GM06990 (cell line): Measurements from ENCODE around the gene OSBPL8.

Experiments
- DNase-seq: peaks from one replicate; pipeline ENCODE4 v3.0.0-alpha.2; 2011; ENCODE audit not compliant: insufficient read length; ENCODE audit errors: extremely low read depth
- H3K27me3 ChIP-seq: replicated peaks from 2 replicates; pipeline ENCODE4 v1.6.0; 2011; ENCODE audit warnings: low read length; ENCODE audit not compliant: control insufficient read depth, insufficient read depth
- H3K36me3 ChIP-seq: 2 replicates; pipeline ENCODE4 v1.5.1; 2011; ENCODE audit warnings: low read length; ENCODE audit not compliant: control insufficient read depth, insufficient read depth
- H3K4me3 ChIP-seq: replicated peaks from 2 replicates; pipeline ENCODE4 v1.5.1; 2011; ENCODE audit warnings: low read depth, mild to moderate bottlenecking, control low read depth, low read length
- TF ChIP-seq, protein P1 (sequence below): IDR thresholded peaks from 2 replicates; pipeline ENCODE4 v1.5.1; 2011; ENCODE audit warnings: low read length, control low read depth, mild to moderate bottlenecking, inconsistent platforms; ENCODE audit not compliant: insufficient read depth, poor library complexity, severe bottlenecking

The OSBPL8 gene

GRCh38 chr12:76422154-76422542 lies 137.4 kb downstream of the OSBPL8 start:
- no peak overlapping the region for H3K4me3 ChIP-seq

GRCh38 chr12:76421046-76421445 lies 138.5 kb downstream of the OSBPL8 start:
- DNase-seq = no peak
- TF ChIP-seq, protein P1, sequence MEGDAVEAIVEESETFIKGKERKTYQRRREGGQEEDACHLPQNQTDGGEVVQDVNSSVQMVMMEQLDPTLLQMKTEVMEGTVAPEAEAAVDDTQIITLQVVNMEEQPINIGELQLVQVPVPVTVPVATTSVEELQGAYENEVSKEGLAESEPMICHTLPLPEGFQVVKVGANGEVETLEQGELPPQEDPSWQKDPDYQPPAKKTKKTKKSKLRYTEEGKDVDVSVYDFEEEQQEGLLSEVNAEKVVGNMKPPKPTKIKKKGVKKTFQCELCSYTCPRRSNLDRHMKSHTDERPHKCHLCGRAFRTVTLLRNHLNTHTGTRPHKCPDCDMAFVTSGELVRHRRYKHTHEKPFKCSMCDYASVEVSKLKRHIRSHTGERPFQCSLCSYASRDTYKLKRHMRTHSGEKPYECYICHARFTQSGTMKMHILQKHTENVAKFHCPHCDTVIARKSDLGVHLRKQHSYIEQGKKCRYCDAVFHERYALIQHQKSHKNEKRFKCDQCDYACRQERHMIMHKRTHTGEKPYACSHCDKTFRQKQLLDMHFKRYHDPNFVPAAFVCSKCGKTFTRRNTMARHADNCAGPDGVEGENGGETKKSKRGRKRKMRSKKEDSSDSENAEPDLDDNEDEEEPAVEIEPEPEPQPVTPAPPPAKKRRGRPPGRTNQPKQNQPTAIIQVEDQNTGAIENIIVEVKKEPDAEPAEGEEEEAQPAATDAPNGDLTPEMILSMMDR = no peak
- Histone ChIP-seq H3K27me3 (no peaks in the 10 kb centered on the region), H3K36me3 (no peaks in the 10 kb centered on the region), H3K4me3 (no peak overlapping the region)

More at GRCh38 chr12:76422154-76422542, 137.4 kb downstream of the OSBPL8 start:
- Histone ChIP-seq H3K36me3 (no peaks in the 10 kb centered on the region), H3K27me3 (no peaks in the 10 kb centered on the region)
- DNase-seq = no peak
- TF ChIP-seq, protein P1 = no peak

DNA sequence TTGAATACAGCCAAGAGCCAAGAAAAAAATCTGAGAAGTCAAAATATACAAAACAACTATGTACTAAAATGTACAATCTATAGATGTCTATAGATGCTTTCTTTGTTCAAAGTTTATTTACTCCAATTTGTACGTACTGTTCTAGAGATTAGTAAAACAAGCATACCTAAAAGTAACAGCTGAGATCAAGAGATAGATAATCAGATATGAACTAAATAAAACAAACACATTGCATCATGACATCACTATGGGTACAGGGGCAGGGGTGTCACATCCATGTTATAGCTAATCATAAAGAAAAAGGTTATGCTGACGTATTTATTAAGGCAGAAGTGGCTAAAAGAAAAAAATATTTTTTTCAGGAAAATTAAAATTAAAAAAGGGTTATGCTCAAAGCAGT lies 139.3 kb downstream of the OSBPL8 start:
- DNase-seq = no peak
- no peak overlapping the region for H3K4me3 ChIP-seq
- H3K36me3 ChIP-seq = no peaks in the 10 kb centered on the region
- H3K27me3 ChIP-seq = no peaks in the 10 kb centered on the region
- TF ChIP-seq, protein P1 = no peak

- Histone ChIP-seq H3K4me3 (no peak overlapping the region), H3K36me3 (no peaks in the 10 kb centered on the region), H3K27me3 (no peaks in the 10 kb centered on the region)
- TF ChIP-seq, protein P1 = no peak
- no peak for DNase-seq
Observed at GRCh38 chr12:76417116-76417515, 142.5 kb downstream of the OSBPL8 start.

DNA sequence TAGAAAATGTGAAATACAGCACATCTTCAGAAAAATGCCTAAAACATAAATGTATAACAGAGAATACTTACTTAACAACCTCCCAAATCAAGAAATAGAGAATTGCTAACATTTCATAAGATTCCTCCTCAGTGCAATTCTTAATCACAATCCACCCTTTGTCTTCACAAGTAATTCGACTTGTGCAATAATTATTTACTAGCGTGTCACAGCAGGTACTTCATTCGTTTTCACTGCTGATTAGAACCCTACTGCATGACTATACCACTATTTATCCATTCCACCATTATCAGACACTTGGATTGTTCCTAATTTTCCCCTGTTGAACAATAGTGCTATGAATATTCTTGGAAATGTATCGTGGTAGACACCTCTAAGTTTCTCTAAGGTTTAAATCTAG lies 146.4 kb downstream of the OSBPL8 start:
- TF ChIP-seq, protein P1 = no peak
- no peaks in the 10 kb centered on the region for H3K36me3 ChIP-seq

DNA sequence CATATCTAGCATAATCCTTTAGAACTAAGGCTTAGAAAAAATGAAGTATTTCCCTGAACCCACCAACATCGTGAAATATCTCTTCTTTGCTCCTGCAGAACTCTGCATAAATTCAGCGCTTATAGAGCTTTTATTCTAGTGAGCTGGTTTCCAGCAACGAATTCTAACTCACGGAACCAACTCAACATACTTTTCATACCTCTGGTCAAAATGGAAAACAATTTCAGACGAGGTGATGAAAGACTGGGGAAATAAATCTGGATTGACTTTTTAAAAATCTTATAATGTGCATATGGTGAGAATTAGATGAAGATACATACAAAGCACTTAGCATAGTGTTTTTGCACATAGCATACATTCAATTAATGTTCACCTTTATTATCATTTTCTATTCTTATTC lies 148.8 kb downstream of the OSBPL8 start:
- no peak overlapping the region for H3K4me3 ChIP-seq
- DNase-seq = no peak
- TF ChIP-seq, protein P1 = no peak
- no peaks in the 10 kb centered on the region for H3K36me3 ChIP-seq
- no peaks in the 10 kb centered on the region for H3K27me3 ChIP-seq

More for the DNA sequence above, 146.4 kb downstream of the OSBPL8 start:
- no peaks in the 10 kb centered on the region for H3K27me3 ChIP-seq
- H3K4me3 ChIP-seq = no peak overlapping the region
- no peak for DNase-seq
